Stimulated activated naive CD8-positive, alpha-beta T cell treated with anti-CD3 and anti-CD28 coated beads, Interleukin-15, amount 100 ng/mL, for 72 hours (primary cell): Measurements from ENCODE around the gene CNDP2.

Experiments used
- ATAC-seq: fragments of 150-1000 bp; cut with Tn5 transposase; 2 replicates; pipeline ENCODE4 v1.10.0; 2021; ENCODE audit warnings: mild to moderate bottlenecking, moderate library complexity
- DNase-seq, 2 donors: peaks; one replicate each; pipeline ENCODE4 v3.0.0; 2021 to 2022
- H3K27ac Mint-ChIP-seq, 2 donors: one replicate each; pipeline ENCODE4 v1.8.0; 2022; ENCODE audit warnings: mild to moderate bottlenecking in 2 of 2, mixed read lengths in 2 of 2, moderate library complexity in 2 of 2
- H3K27me3 Mint-ChIP-seq: one replicate; pipeline ENCODE4 v1.8.0; 2022; ENCODE audit warnings: mixed read lengths
- H3K4me1 Mint-ChIP-seq: one replicate; pipeline ENCODE4 v1.8.0; 2022; ENCODE audit warnings: mild to moderate bottlenecking, mixed read lengths
- H3K4me3 Mint-ChIP-seq, 2 donors: one replicate each; pipeline ENCODE4 v1.8.0; 2022; ENCODE audit warnings: mild to moderate bottlenecking in 2 of 2, mixed read lengths in 2 of 2, moderate library complexity in 1 of 2
- H3K9me3 Mint-ChIP-seq, 2 donors: one replicate each; pipeline ENCODE4 v1.8.0; 2022; ENCODE audit warnings: mixed read lengths in 2 of 2

Gene CNDP2

DNA sequence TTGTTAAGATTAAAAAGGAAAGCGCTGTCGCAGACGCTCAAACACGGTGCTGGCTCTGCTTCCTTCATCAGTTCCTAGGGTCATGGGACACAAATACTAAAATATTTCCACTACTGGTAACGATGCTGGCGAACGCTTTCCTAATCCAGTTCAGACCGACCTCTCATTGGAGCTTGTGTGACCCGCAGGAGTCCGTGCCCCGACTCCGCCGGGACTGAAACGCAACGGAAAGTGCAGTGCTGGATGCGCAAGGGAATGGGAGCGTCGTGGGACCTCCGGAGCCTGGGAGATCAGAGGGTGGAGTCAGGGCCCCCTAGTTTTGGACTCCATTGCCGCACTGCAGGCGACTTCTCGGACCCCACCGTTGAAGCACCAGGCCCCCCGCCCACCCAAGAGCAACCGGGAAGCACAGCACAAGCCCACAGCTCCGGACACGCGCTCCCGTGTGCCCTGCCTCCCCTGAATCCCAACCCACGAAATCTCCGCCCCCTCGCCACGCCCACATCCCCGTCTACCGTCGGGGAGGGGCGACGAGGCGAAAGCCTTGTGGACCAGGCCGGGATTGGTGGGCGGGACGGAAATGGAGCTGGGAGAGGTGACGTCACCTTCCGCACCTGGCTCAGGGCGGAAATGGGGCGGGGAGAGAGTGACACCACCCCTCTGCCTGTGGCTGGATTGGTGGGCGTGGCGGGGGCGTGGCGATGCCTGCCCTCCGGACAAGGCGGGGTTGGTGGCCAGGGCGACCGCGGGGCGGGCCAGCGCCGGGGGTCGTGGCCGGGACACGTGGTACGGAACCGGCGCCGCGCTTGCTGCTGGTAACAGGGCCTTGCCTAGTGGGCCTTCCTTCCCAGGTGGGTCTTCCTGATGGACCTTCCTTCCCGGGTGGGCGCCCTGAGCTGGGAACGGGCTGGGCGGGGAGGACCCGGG lies at the start of gene CNDP2:
Gene CNDP2, plus strand, starts transcription at position 783 of the 927 bp plus-strand sequence. CDS start 3,611 bp downstream, outside the sequence.
- Mint-ChIP-seq H3K27ac (peak within 1 kb of the TSS; percentile 90 to 92), H3K4me3 (peak within 1 kb of the TSS; percentile 87 to 90), H3K4me1 (peaks cover 43% of the 10 kb centered on the region), H3K9me3 (no peaks in the 10 kb centered on the region), H3K27me3 (no peaks in the 10 kb centered on the region)
- ATAC-seq (peak; percentile 76), DNase-seq (peak; percentile 97 to 99)

DNA sequence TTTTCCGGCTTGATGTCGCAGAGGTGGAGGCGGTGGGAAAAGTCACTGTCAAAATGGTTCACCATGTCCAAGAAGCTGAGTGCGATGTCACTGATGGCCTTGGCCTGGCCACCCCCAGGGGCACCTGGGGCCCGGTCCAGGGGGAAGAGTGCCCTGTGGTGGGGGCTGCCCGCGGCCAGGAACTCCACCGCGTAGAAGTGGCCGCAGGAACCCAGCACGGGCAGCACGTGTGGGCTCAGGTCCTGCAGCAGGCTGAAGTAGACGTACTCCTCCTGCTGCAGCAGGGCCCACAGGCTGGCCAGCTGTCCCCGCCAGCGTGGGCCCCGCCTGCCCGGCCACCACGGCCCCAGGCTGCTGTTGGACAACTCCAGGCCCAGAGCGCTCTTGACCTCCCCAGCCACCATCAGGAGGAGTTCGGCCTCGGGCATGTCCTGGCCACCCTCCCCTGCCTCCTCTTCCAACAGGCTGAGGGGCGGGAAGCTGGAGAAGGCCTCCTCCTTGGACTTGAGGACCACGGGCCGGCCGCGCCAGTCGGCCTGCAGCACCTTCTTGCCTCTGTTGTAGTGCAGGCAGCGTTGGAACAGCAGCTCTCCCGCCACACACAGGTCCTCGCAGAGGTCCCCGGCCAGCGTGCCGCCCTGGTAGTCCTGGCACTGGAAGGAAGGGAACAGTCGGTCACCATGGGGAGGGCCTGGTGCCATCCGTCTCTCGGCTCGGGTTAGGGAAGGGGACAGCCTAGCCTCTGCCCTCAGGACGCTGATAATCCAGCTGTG lies 49.3 kb upstream of the CNDP2 start:
- Mint-ChIP-seq H3K4me1 (peaks cover 6% of the 10 kb centered on the region), H3K4me3 (no peak overlapping the region), H3K27me3 (no peaks in the 10 kb centered on the region), H3K27ac (peak overlapping the region in 1 of 2 donors; percentile 7), H3K9me3 (no peaks in the 10 kb centered on the region)
- ATAC-seq: peak; percentile 50
- no peak for DNase-seq

DNA sequence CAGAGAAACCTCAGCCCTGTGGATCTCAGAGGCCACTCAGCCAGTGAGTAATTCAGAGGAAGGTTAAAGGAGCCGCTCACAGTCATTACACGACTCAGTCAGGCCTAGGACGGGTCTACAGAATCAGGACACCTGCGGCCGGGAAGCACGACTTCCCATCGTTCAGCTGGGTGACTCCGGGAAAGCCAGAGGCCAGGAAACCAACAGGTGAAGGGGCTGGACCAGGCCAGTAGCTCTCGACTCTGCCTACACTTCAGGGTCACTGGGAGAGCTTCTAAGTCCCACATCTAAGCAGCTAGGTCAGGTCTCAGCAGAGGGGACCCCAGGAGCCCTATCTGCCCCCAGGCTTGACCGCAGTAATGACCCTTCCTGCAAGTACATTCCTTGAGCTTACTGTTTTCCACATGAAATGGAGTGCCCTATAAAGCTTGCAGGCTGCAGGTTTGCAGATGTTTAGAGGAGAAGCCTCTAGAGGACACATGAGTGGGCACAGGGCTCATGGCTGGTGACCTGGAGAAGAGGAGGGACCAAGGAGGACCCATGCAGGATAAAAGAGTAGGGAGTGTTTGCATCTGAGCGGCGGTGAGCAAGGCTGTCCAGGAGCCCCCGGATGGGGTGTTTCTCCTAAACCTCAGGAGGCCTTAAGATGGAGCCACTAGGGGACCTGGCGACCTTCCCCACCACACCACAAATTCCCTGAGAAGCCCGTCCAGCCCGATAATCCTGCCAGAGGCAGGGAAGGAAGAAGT lies 48.6 kb upstream of the CNDP2 start:
- Mint-ChIP-seq H3K4me3 (no peak overlapping the region), H3K27me3 (no peaks in the 10 kb centered on the region), H3K4me1 (peaks cover 6% of the 10 kb centered on the region), H3K9me3 (no peaks in the 10 kb centered on the region), H3K27ac (peak overlapping the region in 1 of 2 donors; percentile 7)
- ATAC-seq (peak; percentile 22), DNase-seq (no peak)

DNA sequence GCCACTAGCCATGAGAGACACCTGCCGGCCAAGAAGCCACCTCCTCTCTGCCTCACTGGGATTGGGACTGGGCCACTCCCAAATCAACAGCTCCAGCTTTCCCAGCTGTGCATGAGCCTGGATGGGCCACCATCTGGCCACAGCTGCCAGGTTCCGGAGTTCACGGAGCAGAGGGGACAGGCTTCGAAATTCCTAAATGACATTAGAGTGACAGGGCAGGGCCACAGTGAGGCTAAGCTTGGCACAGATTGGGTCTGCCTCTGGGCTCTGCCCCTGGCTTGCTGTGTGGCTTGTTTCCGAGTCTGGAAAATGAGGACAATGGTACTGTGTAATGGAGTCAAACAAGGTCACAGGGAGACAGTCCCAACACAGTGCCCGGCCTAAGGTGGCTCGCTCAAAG lies 45.5 kb upstream of the CNDP2 start:
- Mint-ChIP-seq H3K27me3 (peaks cover 21% of the 10 kb centered on the region), H3K4me3 (no peak overlapping the region), H3K9me3 (no peaks in the 10 kb centered on the region), H3K27ac (no peak overlapping the region), H3K4me1 (peaks cover 6% of the 10 kb centered on the region)
- no peak for DNase-seq
- no peak for ATAC-seq

DNA sequence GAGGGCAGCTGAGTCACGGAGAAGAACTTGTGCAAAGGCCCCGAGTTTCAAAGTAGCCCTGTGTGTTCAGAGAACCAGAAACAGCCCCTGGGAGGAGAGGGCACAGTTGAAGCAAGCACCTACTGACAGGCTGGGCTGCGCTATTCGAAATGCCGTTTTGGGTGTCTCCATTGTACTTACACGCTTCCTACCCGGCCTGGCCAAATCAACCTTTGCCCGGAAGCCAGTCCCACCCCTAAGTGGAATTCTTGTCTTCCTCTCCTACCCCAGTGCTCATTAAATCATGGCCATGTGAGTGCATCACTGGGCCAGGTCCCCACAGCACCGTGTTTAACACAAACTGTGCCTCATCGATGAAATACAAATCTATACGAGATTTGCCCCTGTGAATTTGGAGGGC lies 45.0 kb upstream of the CNDP2 start:
- Mint-ChIP-seq H3K27ac (no peak overlapping the region), H3K4me3 (no peak overlapping the region), H3K9me3 (no peaks in the 10 kb centered on the region), H3K4me1 (peaks cover 7% of the 10 kb centered on the region), H3K27me3 (peaks cover 26% of the 10 kb centered on the region)
- no peak for DNase-seq
- no peak for ATAC-seq

DNA sequence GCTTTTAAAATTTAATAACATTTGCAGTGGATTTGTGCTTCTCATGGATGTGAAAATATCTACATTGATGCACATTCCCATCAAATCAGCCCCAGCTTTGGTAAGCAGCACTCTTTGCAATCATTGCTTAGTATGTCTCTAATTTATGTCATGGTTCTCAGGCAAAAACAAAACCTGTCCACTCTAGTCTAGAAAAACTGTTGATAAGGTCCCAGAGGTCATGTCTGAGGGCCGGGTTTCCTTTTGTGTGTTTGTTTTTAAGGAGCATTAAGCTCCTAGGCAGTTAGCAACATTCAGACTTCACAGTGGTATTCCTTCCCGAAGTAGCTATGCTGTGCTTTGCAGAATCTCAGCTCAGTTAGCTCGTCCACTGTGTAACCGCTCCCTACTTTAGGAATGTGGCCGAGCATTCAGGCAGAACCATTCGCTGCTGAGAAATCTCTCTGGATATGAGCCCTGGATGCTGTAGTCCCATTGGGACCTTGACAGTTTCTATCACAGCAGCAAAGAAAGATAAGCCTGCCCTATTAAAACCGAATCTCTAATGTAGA lies 43.1 kb upstream of the CNDP2 start:
- DNase-seq (no peak), ATAC-seq (no peak)
- H3K27me3 Mint-ChIP-seq: peaks cover 44% of the 10 kb centered on the region
- H3K4me1 Mint-ChIP-seq: peaks cover 21% of the 10 kb centered on the region
- no peaks in the 10 kb centered on the region for H3K9me3 Mint-ChIP-seq
- H3K27ac Mint-ChIP-seq: no peak overlapping the region
- H3K4me3 Mint-ChIP-seq: no peak overlapping the region

DNA sequence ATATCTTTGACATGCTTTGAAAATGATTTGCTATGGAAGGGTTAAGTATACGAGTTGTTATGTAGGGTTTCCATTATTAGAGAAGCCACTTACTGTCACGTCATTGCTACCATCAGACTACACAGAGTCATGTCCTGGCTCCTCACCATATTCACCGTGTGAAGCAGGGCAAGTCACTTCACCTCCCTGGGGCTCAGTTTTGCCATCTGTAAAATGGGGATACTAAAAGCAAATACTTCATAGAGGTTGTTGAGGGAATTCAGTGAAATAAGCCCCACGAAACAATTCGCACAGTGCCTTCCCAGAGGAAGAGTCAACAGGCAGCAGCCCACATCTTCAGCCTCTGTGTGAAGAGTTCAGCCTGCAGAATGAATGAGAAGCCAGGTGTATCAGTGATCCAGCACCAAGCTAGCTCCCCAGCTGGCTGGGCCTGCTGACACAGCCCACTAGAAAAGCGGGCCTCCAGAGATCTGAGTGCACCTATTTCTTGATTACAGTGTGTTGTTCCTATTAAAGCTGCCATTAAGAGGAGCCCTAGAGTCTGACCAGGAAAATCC lies 42.4 kb upstream of the CNDP2 start:
- Mint-ChIP-seq H3K9me3 (no peaks in the 10 kb centered on the region), H3K27me3 (peaks cover 50% of the 10 kb centered on the region), H3K27ac (no peak overlapping the region), H3K4me1 (peaks cover 28% of the 10 kb centered on the region), H3K4me3 (no peak overlapping the region)
- ATAC-seq: no peak
- no peak for DNase-seq

DNA sequence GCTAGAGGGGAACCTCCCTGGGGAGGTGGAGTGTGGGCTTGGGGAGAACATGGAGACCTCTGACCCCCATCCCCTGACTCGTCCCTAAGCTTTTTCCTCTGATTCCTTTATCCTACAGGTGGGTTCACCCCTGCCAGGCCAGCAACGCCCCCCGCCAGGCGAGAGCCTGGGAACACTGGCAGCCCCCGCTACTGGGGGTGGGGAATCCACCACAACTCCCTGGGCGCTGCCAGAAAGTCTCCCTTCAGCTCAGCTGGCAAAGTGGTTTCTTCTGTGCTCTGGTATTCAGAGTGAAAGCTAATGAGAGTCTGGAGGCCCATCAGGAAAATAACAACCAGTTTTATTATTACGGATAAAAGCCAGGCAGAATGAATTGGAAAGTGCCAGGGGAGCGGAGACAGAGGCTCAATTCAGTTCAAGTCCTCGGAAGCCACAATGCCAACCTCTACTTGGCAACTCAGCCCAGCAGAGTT lies 41.8 kb upstream of the CNDP2 start:
- H3K27me3 Mint-ChIP-seq: peaks cover 51% of the 10 kb centered on the region
- DNase-seq: no peak
- H3K27ac Mint-ChIP-seq: no peak overlapping the region

DNA sequence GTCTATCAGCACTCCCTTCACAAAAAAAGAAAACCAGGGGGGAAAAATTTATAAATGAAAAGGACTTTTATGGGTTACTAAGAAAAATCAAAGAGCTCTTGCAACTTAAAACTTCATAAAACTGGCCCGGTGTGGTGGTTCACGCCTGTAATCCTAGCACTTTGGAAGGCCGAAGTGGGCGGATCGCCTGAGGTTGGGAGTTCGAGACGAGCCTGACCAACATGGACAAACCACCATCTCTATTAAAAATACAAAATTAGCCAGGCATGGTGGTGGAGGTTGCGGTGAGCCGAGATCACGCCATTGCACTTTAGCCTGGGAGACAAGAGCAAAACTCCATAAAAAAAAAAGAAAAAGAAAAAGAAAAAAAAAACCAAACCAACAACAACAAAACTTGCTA lies 40.8 kb upstream of the CNDP2 start:
- no peak for ATAC-seq
- peaks cover 29% of the 10 kb centered on the region for H3K4me1 Mint-ChIP-seq
- DNase-seq: no peak
- H3K4me3 Mint-ChIP-seq: no peak overlapping the region
- H3K27ac Mint-ChIP-seq: no peak overlapping the region
- H3K27me3 Mint-ChIP-seq: peaks cover 51% of the 10 kb centered on the region
- H3K9me3 Mint-ChIP-seq: no peaks in the 10 kb centered on the region

More for the DNA sequence above, 41.8 kb upstream of the CNDP2 start:
- Mint-ChIP-seq H3K4me3 (no peak overlapping the region), H3K9me3 (no peaks in the 10 kb centered on the region), H3K4me1 (peaks cover 29% of the 10 kb centered on the region)
- ATAC-seq: no peak

DNA sequence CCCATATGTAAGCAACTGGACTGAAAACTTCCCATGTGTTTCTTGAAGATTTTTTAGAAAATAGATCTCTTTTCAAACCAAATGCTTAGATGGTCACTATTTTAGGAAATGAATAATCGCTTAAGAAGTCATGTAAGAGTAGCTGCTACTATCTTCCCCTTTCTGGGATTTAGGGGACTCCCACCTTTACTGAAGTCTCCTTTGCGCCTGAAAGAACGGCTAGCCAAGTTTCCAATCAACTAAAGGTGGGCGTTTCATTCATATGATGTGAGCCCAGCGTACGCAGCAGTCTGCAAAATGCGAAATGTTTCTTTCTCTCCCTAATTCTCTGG lies 40.2 kb upstream of the CNDP2 start:
- Mint-ChIP-seq H3K4me3 (peak overlapping the region; percentile 62 to 82), H3K4me1 (peaks cover 29% of the 10 kb centered on the region), H3K27me3 (peaks cover 51% of the 10 kb centered on the region), H3K9me3 (no peaks in the 10 kb centered on the region), H3K27ac (no peak overlapping the region)
- DNase-seq (no peak), ATAC-seq (no peak)

DNA sequence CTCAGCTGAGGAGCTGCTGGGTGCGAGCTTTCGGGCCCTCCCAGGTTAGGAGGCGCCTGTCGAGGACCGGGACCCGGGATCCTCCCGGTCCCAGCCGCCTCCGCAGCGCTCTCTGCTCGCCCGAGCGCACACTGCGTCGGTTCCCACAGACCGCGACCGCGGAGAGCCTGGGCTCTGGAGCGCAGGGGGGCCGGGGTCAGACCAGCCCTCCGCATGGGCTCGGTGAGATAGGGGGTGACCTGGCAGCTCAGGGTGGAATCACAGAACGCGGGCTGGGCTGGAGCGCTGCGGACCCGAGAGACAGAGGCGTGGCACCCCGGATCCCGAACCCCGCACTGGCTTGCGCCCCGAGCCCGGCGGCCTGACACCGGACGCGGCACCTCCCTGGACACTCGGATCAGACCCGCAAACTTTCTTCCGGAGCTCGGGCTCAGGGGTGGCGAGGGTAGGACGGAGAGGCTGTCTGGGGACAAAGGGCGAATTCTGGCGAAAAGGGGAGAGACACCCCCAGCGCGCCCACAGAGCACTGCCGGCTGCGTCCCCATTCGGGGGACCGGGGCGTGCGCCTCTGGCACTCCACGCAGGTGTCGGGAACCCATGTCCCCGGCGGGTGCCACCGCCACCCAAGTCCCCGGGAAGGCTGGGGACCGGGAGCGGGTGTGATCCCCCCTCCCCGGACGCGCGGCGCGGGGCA lies 39.7 kb upstream of the CNDP2 start:
- Mint-ChIP-seq H3K9me3 (no peaks in the 10 kb centered on the region), H3K4me1 (peaks cover 29% of the 10 kb centered on the region), H3K27me3 (peaks cover 51% of the 10 kb centered on the region), H3K27ac (no peak overlapping the region), H3K4me3 (peak overlapping the region; percentile 62 to 82)
- DNase-seq: peak in 1 of 2 donors; percentile 11
- ATAC-seq: peak; percentile 39

DNA sequence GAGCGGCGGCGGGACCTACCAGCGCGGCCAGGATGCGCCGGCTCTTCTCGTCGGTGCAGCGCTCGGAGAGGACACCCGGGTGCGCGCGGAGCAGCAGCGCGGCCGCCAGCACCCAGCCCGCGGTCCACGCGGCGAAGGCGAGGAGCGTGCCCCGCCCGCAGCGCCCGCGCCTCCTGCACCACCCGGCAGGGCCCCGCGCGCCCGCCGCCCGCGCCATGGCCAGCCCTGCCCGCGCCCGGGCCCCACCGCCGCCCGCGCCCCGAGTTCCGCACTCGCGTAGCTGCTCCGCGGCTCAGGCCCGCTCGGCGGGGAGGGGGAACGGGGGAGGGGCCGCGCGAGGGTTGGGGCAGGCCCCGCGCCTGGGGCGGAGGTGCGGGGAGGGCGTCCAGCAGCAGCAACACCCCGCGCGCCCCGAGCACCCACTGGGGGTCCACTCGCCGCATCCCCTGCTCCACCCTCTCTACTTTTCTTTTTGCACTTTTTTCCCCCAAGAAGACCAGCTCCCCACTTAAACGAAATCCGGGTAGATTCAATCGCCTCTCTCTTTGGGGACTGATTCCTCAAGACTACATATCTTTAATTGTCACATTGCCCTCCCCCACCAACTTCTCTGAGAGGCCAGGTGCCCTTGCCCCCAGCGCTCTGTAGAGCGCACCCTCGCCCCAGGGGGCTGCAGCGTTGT lies 39.0 kb upstream of the CNDP2 start, which contains the start of gene DIPK1C:
Gene DIPK1C, minus strand, starts transcription at position 266 of the 682 bp plus-strand sequence. Its CDS starts 49 bp downstream, at position 217.
- ATAC-seq (peak; percentile 74), DNase-seq (peak; percentile 13 to 15)
- H3K4me1 Mint-ChIP-seq: peaks cover 29% of the 10 kb centered on the region
- peak within 1 kb of the TSS in 1 of 2 donors; percentile 69 for H3K27ac Mint-ChIP-seq
- peaks cover 51% of the 10 kb centered on the region for H3K27me3 Mint-ChIP-seq
- H3K9me3 Mint-ChIP-seq: no peaks in the 10 kb centered on the region
- H3K4me3 Mint-ChIP-seq: peak within 1 kb of the TSS; percentile 82 to 90

DNA sequence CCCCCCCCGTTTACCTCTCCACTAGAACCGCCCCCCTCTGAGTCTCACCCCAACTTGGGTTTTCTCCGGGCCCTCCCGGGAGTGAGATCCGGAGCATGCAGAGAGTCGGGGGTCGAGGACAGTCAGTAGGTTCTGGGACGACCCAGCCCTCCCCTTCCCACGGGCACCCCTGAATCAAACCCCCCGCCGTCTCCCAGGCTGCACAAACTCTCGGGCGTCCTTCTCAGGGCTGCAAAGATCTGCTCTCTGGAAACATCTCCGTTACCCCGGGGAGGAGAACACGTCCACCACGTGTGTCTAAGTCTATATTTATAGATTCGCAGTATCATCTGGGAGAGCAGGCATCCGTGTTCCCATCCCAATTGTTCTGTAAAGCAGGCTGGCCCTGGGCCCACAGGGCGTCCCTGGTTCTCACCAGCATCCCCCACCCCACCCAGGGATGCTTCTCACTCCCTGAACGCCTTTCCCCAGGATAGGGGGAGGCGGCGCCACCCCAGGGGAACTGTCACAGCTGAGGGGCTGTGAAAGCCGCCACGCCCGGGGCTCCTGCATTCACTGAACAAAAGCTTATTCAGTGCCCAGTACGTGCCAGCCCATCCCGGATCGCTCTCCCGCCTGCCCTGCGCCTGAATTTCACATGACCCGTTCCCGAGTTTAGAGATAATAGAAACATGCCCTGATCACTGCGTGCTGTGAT lies 38.3 kb upstream of the CNDP2 start:
- peaks cover 51% of the 10 kb centered on the region for H3K27me3 Mint-ChIP-seq
- peaks cover 29% of the 10 kb centered on the region for H3K4me1 Mint-ChIP-seq
- no peak for DNase-seq
- peak; percentile 16 for ATAC-seq
- H3K27ac Mint-ChIP-seq: peak overlapping the region in 1 of 2 donors; percentile 46
- H3K9me3 Mint-ChIP-seq: no peaks in the 10 kb centered on the region
- peak overlapping the region; percentile 82 to 90 for H3K4me3 Mint-ChIP-seq
